Endothelial cell of umbilical vein (primary cell): Measurements from ENCODE around the gene CCDC188. TPM values are rescaled to one million over a fixed set of nuclear protein-coding genes. Genes with fewer than 3 reads are reported as not detected.

Source experiments
- BruUV-seq: library from RNA; stranded (reverse); fragments of 400-500 nt; replicated peaks from 2 replicates; lab custom pipeline; 2021; lab: Mats Ljungman, UMichigan
- CTCF ChIA-PET: fragments of 300-600, 350-600 bp; sonication (Branson Sonifier 250); formaldehyde crosslinking; loops from one replicate; lab custom pipeline; 2021; ENCODE audit warnings: antibody characterized with exemption, inconsistent platforms; lab: Charles Lee
- POLR2A ChIA-PET: fragments of 300-600, 350-600 bp; sonication (Branson Sonifier 250); formaldehyde crosslinking; loops from one replicate; lab custom pipeline; 2021; ENCODE audit warnings: antibody characterized with exemption, inconsistent platforms; lab: Charles Lee
- DNase-seq: peaks from one replicate; pipeline ENCODE4 v3.0.0-alpha.2; 2011; ENCODE audit warnings: low read depth, low spot score
- FAIRE-seq: peaks from 2 replicates; lab custom pipeline; 2011; peaks lifted over from hg19 to GRCh38; lab: Jason Lieb, UNC
- H2AFZ ChIP-seq: 2 replicates; pipeline ENCODE4 v1.6.0; 2012; ENCODE audit warnings: low read depth, low read length, control low read depth, inconsistent platforms
- H3K27ac ChIP-seq: 2 replicates; pipeline ENCODE4 v1.5.1; 2011; ENCODE audit warnings: low read depth, mild to moderate bottlenecking, control low read depth, low read length, moderate library complexity; ENCODE audit not compliant: insufficient read depth
- H3K27me3 ChIP-seq, 2 experiments: 2 replicates each; pipeline versions ENCODE4 v1.6.0 to v1.6.1; 2011; ENCODE audit warnings: low read length in 2 of 2, mixed read lengths in 1 of 2; ENCODE audit not compliant: control insufficient read depth in 2 of 2, insufficient read depth in 2 of 2
- H3K36me3 ChIP-seq, 2 experiments: 2 replicates in 1 of 2; 3 replicates in 1 of 2; pipeline ENCODE4 v1.5.1; 2011; ENCODE audit warnings: low read length in 2 of 2, mild to moderate bottlenecking in 1 of 2, moderate library complexity in 1 of 2; ENCODE audit not compliant: control insufficient read depth in 2 of 2, insufficient read depth in 2 of 2; ENCODE audit errors: extremely low read depth in 1 of 2
- H3K4me1 ChIP-seq: 3 replicates; pipeline ENCODE4 v1.5.1; 2011; ENCODE audit warnings: mild to moderate bottlenecking, low read length; ENCODE audit not compliant: control insufficient read depth, insufficient read depth; ENCODE audit errors: extremely low read depth
- H3K4me2 ChIP-seq: 2 replicates; pipeline ENCODE4 v1.6.1; 2011; ENCODE audit warnings: low read length, control low read depth, mixed read lengths; ENCODE audit not compliant: insufficient read depth
- H3K4me3 ChIP-seq, 3 experiments: fragments of 200-600 bp in 1 of 3; sonication (generic), shearing (Covaris generic) in 1 of 3; replicated peaks in 1 of 3; 2 replicates each; pipeline ENCODE4 v1.5.1; 2011 to 2016; ENCODE audit warnings: control low read depth in 3 of 3, low read length in 3 of 3, mild to moderate bottlenecking in 2 of 3, inconsistent platforms in 1 of 3, low read depth in 1 of 3, moderate library complexity in 1 of 3; ENCODE audit not compliant: insufficient read depth in 1 of 3
- H3K79me2 ChIP-seq: 2 replicates; pipeline ENCODE4 v1.6.0; 2012; ENCODE audit warnings: low read length, inconsistent platforms; ENCODE audit not compliant: control insufficient read depth, insufficient read depth
- H3K9ac ChIP-seq: replicated peaks from 2 replicates; pipeline ENCODE3; 2011; ENCODE audit warnings: low read length, control low read depth; ENCODE audit not compliant: insufficient read depth; ENCODE audit errors: extremely low read depth
- H3K9me1 ChIP-seq: replicated peaks from 3 replicates; pipeline ENCODE4 v1.6.0; 2011; ENCODE audit warnings: mild to moderate bottlenecking, low read length; ENCODE audit not compliant: control insufficient read depth, insufficient read depth; ENCODE audit errors: extremely low read depth
- H3K9me3 ChIP-seq: replicated peaks from 2 replicates; pipeline ENCODE4 v1.5.1; 2012; ENCODE audit warnings: low read length, inconsistent platforms; ENCODE audit not compliant: control insufficient read depth, insufficient read depth
- H4K20me1 ChIP-seq: replicated peaks from 2 replicates; pipeline ENCODE3; 2011; ENCODE audit warnings: mild to moderate bottlenecking, low read length; ENCODE audit not compliant: control insufficient read depth, insufficient read depth; ENCODE audit errors: extremely low read depth
- EZH2 ChIP-seq: IDR thresholded peaks from 2 replicates; pipeline ENCODE4 v1.6.1; 2012; ENCODE audit warnings: borderline replicate concordance, low read depth, mild to moderate bottlenecking, moderate library complexity, low read length, inconsistent platforms; ENCODE audit not compliant: severe bottlenecking
- FOS ChIP-seq: IDR thresholded peaks from 2 replicates; pipeline ENCODE4 v1.6.1; 2011; ENCODE audit warnings: mild to moderate bottlenecking, low read length, moderate library complexity, borderline replicate concordance; ENCODE audit not compliant: insufficient read depth
- GATA2 ChIP-seq: IDR thresholded peaks from 2 replicates; pipeline ENCODE4 v1.7.0; 2011; ENCODE audit warnings: low read depth, mild to moderate bottlenecking, moderate library complexity, mixed read lengths, low read length; ENCODE audit not compliant: insufficient read length, insufficient read depth
- JUN ChIP-seq: IDR thresholded peaks from 2 replicates; pipeline ENCODE4 v1.6.1; 2011; ENCODE audit warnings: borderline replicate concordance, low read depth; ENCODE audit not compliant: insufficient read length, insufficient read depth
- MYC ChIP-seq: IDR thresholded peaks from one replicate; pipeline ENCODE4 v1.6.1; 2011; ENCODE audit warnings: mild to moderate bottlenecking, low read depth, low read length
- POLR2A ChIP-seq: IDR thresholded peaks from 2 replicates; pipeline ENCODE4 v1.6.1; 2012; ENCODE audit warnings: low read depth, mild to moderate bottlenecking, control low read depth, low read length
- POLR2AphosphoS5 ChIP-seq: IDR thresholded peaks from 2 replicates; pipeline ENCODE4 v1.6.1; 2012; ENCODE audit warnings: low read depth, mild to moderate bottlenecking, control low read depth, low read length, moderate library complexity; ENCODE audit not compliant: insufficient read depth
- dilution Hi-C: fragments of 300-500 bp; cut with MboI; formaldehyde crosslinking; loops from one replicate; pipeline ENCODE4 v1.15.0; 2019; ENCODE audit warnings: low sequenced_read_pairs; ENCODE audit not compliant: extremely low pct_ligation_motif_present
- intact Hi-C: fragments of 100-400 bp; cut with micrococcal nuclease; formaldehyde crosslinking; loops from one replicate; pipeline ENCODE4 v1.10.0; 2022
- polyA plus RNA-seq, 4 experiments: library from polyadenylated mRNA; depleted of rRNA in 3 of 4; stranded (reverse) in 3 of 4; unstranded in 1 of 4; fragments of >200 nt; gene quantifications; 2 replicates each; pipeline versions ENCODE4 v1.2.1 to v1.2.3, GENCODE V29; 2011 to 2012; ENCODE audit warnings: missing spikeins in 1 of 4
- total RNA-seq: library from RNA; stranded (reverse); gene quantifications from 2 replicates; pipeline ENCODE4 v1.2.3, GENCODE V29; 2021
- TF ChIP-seq, protein P1 (sequence below), 2 donors: IDR thresholded peaks; 1 replicate in 1 of 2; 2 replicates in 1 of 2; pipeline ENCODE4 v1.5.1; 2011; ENCODE audit warnings: low read length in 2 of 2, mild to moderate bottlenecking in 2 of 2, moderate library complexity in 2 of 2, control low read depth in 1 of 2, inconsistent platforms in 1 of 2, low read depth in 1 of 2; ENCODE audit not compliant: insufficient read depth in 1 of 2; ENCODE audit errors: extremely low read depth in 1 of 2
- TF ChIP-seq, protein P2 (sequence below): IDR thresholded peaks from 2 replicates; pipeline ENCODE4 v1.6.1; 2011; ENCODE audit not compliant: insufficient read depth, insufficient read length

The CCDC188 gene
- total and polyA plus RNA-seq, 2 donors (not counting 3 experiments of a cell fraction or from before 2014, with no cell fraction given) = 9.4 to 9.8 TPM

DNA sequence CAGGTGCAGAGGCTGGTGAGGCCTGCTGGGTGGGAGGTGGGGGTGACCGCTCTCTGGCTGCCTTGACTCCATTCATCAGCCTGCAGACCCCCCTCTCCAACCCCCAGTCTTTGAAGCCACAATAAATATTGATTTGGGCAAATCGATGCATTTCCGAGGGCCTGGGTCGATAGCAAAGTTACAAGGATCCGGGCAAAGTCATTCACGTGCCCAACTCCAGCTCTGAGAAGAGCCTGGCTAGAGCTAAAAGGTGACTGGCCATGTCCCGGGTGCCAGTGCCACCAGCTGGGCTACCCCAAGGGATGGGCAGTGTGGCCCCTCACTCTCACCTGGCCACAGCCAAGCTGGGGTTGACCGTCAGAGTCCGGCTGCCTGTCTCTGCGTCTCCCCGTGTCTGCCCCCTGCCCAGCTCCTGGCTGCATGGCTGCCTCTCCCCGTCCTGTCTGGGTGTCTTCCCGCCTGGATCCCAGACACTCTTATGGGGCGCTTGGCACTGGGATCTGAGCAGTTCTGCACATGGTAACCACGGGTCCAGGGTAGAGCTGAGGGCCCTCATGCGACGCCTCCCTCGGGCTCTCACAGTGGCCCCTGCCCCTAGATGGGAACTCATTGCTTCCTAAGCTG is 46.7 kb upstream of the CCDC188 start:
- Histone ChIP-seq H3K36me3 (no peaks in the 10 kb centered on the region), H3K27ac (no peak overlapping the region), H3K9me1 (no peaks in the 10 kb centered on the region), H3K4me2 (no peak overlapping the region), H3K4me3 (no peak overlapping the region), H4K20me1 (no peaks in the 10 kb centered on the region), H3K9ac (no peak overlapping the region), H3K79me2 (no peaks in the 10 kb centered on the region), H3K4me1 (no peaks in the 10 kb centered on the region), H3K9me3 (no peaks in the 10 kb centered on the region), H2AFZ (no peak overlapping the region), H3K27me3 (no peaks in the 10 kb centered on the region)
- FAIRE-seq (no peak), DNase-seq (no peak)
- no TSS peak for BruUV-seq
- intact Hi-C loops (no loop called here), dilution Hi-C loops (no loop called here)
- CTCF ChIA-PET = interaction anchor here (1.0 to 1.7 kb wide), 2 partner anchors 17 to 40 kb away, joined by 3 to 5 read pairs; no protein-coding TSS in a partner anchor
- POLR2A ChIA-PET = no interaction called here
- no peak for TF ChIP-seq POLR2A
- TF ChIP-seq FOS = no peak
- TF ChIP-seq, protein P1, sequence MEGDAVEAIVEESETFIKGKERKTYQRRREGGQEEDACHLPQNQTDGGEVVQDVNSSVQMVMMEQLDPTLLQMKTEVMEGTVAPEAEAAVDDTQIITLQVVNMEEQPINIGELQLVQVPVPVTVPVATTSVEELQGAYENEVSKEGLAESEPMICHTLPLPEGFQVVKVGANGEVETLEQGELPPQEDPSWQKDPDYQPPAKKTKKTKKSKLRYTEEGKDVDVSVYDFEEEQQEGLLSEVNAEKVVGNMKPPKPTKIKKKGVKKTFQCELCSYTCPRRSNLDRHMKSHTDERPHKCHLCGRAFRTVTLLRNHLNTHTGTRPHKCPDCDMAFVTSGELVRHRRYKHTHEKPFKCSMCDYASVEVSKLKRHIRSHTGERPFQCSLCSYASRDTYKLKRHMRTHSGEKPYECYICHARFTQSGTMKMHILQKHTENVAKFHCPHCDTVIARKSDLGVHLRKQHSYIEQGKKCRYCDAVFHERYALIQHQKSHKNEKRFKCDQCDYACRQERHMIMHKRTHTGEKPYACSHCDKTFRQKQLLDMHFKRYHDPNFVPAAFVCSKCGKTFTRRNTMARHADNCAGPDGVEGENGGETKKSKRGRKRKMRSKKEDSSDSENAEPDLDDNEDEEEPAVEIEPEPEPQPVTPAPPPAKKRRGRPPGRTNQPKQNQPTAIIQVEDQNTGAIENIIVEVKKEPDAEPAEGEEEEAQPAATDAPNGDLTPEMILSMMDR (IDR thresholded peaks at IDR 0.05; ENCODE audit: extremely low read depth in 1 of 2, insufficient read depth in 1 of 2, low read depth in 1 of 2, low read length in 2 of 2) = no peak
- TF ChIP-seq JUN = no peak
- no peak for TF ChIP-seq EZH2
- TF ChIP-seq POLR2AphosphoS5 = no peak
- TF ChIP-seq MYC = no peak
- TF ChIP-seq, protein P2, sequence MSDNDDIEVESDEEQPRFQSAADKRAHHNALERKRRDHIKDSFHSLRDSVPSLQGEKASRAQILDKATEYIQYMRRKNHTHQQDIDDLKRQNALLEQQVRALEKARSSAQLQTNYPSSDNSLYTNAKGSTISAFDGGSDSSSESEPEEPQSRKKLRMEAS = no peak
- TF ChIP-seq GATA2 = no peak
